Fibroblast of villous mesenchyme (primary cell): ENCODE data around the gene OR1J1. TPM values are rescaled to one million over a fixed set of nuclear protein-coding genes. Genes with fewer than 3 reads are reported as not detected.

Source experiments
- DNase-seq: peaks from one replicate; pipeline ENCODE4 v3.0.0-alpha.2; 2010; ENCODE audit warnings: low read depth
- H3K4me3 ChIP-seq: 2 replicates; pipeline ENCODE4 v1.5.1; 2011; ENCODE audit warnings: low read depth, mild to moderate bottlenecking, low read length
- CTCF ChIP-seq: IDR thresholded peaks from 2 replicates; pipeline ENCODE4 v1.5.1; 2012; ENCODE audit warnings: low read depth, mild to moderate bottlenecking, low read length; ENCODE audit not compliant: insufficient read depth
- total RNA-seq: library from RNA; depleted of rRNA; stranded (reverse); fragments of >200 nt; gene quantifications from 2 replicates; pipeline ENCODE4 v1.2.3, GENCODE V29; 2012

OR1J1 gene
- total RNA-seq: not detected in 2 replicates

- no peak within 1 kb of the TSS for H3K4me3 ChIP-seq
- no peak for TF ChIP-seq CTCF
- DNase-seq: no peak
These were observed at the start of gene OR1J1 for GRCh38 chr9:122477826-122478225. TSS of gene OR1J1 (minus strand) at chr9:122477926. CDS start at chr9:122477926, 0 bp downstream.

- H3K4me3 ChIP-seq: no peak within 1 kb of the TSS
- no peak for DNase-seq
- no peak for TF ChIP-seq CTCF
These were observed 49.5 kb upstream of the OR1J1 start, which contains the start of gene OR1N1 for GRCh38 chr9:122527193-122527592. TSS of gene OR1N1 (minus strand) at chr9:122527293. CDS start at chr9:122527293, 0 bp downstream.

GRCh38 chr9:122526602-122527001 lies 48.9 kb upstream of the OR1J1 start:
- no peak for TF ChIP-seq CTCF
- H3K4me3 ChIP-seq: no peak overlapping the region
- no peak for DNase-seq

- no peak for TF ChIP-seq CTCF
- no peak for DNase-seq
These were observed 41.6 kb upstream of the OR1J1 start for GRCh38 chr9:122519376-122519775.

GRCh38 chr9:122518841-122519240 lies 41.1 kb upstream of the OR1J1 start, which contains the start of gene OR1J4:
TSS of gene OR1J4 (plus strand) at chr9:122519141. CDS start at chr9:122519141, 0 bp downstream.
- no peak within 1 kb of the TSS for H3K4me3 ChIP-seq
- DNase-seq: no peak
- no peak for TF ChIP-seq CTCF

More at GRCh38 chr9:122519376-122519775, 41.6 kb upstream of the OR1J1 start:
- no peak overlapping the region for H3K4me3 ChIP-seq

GRCh38 chr9:122518226-122518625 lies 40.5 kb upstream of the OR1J1 start:
- no peak for TF ChIP-seq CTCF
- H3K4me3 ChIP-seq: no peak overlapping the region
- DNase-seq: no peak

GRCh38 chr9:122510502-122510901 lies 32.8 kb upstream of the OR1J1 start, which contains the start of gene OR1J2:
TSS of gene OR1J2 (plus strand) at chr9:122510802. CDS start at chr9:122510802, 0 bp downstream.
- no peak for DNase-seq
- no peak for TF ChIP-seq CTCF
- no peak within 1 kb of the TSS for H3K4me3 ChIP-seq
